GM12878 (cell line): ENCODE data around the gene MPDZ. TPM values are rescaled to one million over a fixed set of nuclear protein-coding genes. Genes with fewer than 3 reads are reported as not detected.

Source experiments
- ATAC-seq: fragments of 200-7000 bp; cut with Tn5 transposase; 3 replicates; pipeline ENCODE4 v1.9.1; 2020; ENCODE audit warnings: mild to moderate bottlenecking, moderate library complexity
- BruUV-seq: library from RNA; stranded (reverse); fragments of 400-500 nt; replicated peaks from 2 replicates; lab custom pipeline; 2021; lab: Mats Ljungman, UMichigan
- CTCF ChIA-PET: fragments of 300-600 bp; sonication (Branson Sonifier 250); formaldehyde crosslinking; extraction: SDS; loops from one replicate; lab custom pipeline; 2021; ENCODE audit warnings: inconsistent platforms; lab: Yijun Ruan, JAX
- POLR2A ChIA-PET: fragments of 350-600 bp; formaldehyde crosslinking; extraction: SDS; loops from one replicate; lab custom pipeline; 2021; ENCODE audit warnings: inconsistent platforms; lab: Charles Lee
- RAD21 ChIA-PET: fragments of 300-600 bp; sonication (Branson Sonifier 250); formaldehyde crosslinking; loops from one replicate; lab custom pipeline; 2023; ENCODE audit warnings: antibody characterized with exemption; ENCODE audit not compliant: unreplicated experiment; lab: Charles Lee
- SMC1A ChIA-PET: fragments of 300-600 bp; sonication (Branson Sonifier 250); formaldehyde crosslinking; loops from one replicate; lab custom pipeline; 2023; ENCODE audit not compliant: unreplicated experiment, uncharacterized antibody; lab: Charles Lee
- DNase-seq: peaks from one replicate; pipeline ENCODE4 v3.0.0-alpha.2; 2011; ENCODE audit warnings: low read depth, low spot score
- FAIRE-seq: peaks from 3 replicates; lab custom pipeline; 2011; peaks lifted over from hg19 to GRCh38; lab: Jason Lieb, UNC
- H2AFZ ChIP-seq: 2 replicates; pipeline ENCODE4 v1.6.0; 2011; ENCODE audit warnings: low read depth, low read length, control low read depth; ENCODE audit not compliant: control insufficient read depth
- H3K27ac ChIP-seq: 2 replicates; pipeline ENCODE4 v1.5.1; 2011; ENCODE audit warnings: control low read depth; ENCODE audit not compliant: control insufficient read depth, insufficient read depth
- H3K27me3 ChIP-seq, 2 experiments: replicated peaks in 1 of 2; 2 replicates each; pipeline versions ENCODE4 v1.6.0 to v1.6.1; 2011; ENCODE audit warnings: low read length in 1 of 2; ENCODE audit not compliant: control insufficient read depth in 2 of 2, insufficient read depth in 2 of 2
- H3K36me3 ChIP-seq, 2 experiments: 2 replicates each; pipeline ENCODE4 v1.5.1; 2011; ENCODE audit warnings: low read length in 1 of 2; ENCODE audit not compliant: control insufficient read depth in 2 of 2, insufficient read depth in 2 of 2
- H3K4me1 ChIP-seq: 2 replicates; pipeline ENCODE4 v1.6.1; 2011; ENCODE audit warnings: mild to moderate bottlenecking, low read length, moderate library complexity, mixed read lengths; ENCODE audit not compliant: control insufficient read depth, insufficient read depth
- H3K4me2 ChIP-seq: 2 replicates; pipeline ENCODE4 v1.6.0; 2011; ENCODE audit warnings: control low read depth; ENCODE audit not compliant: control insufficient read depth, insufficient read depth
- H3K4me3 ChIP-seq: fragments of 200-600 bp; sonication (generic); 2 replicates; pipeline ENCODE4 v1.5.1; 2016
- H3K79me2 ChIP-seq: 2 replicates; pipeline ENCODE4 v1.6.0; 2011; ENCODE audit warnings: low read length; ENCODE audit not compliant: control insufficient read depth, insufficient read depth
- H3K9ac ChIP-seq: 2 replicates; pipeline ENCODE4 v1.8.0; 2011; ENCODE audit warnings: low read length, control low read depth, mixed read lengths; ENCODE audit not compliant: control insufficient read depth, insufficient read depth
- H3K9me3 ChIP-seq: replicated peaks from 3 replicates; pipeline ENCODE4 v1.5.1; 2011; ENCODE audit warnings: mild to moderate bottlenecking, low read length; ENCODE audit not compliant: control insufficient read depth, insufficient read depth
- H4K20me1 ChIP-seq: 2 replicates; pipeline ENCODE4 v1.6.0; 2011; ENCODE audit not compliant: control insufficient read depth, insufficient read depth
- CHD4 ChIP-seq: fragments of 200-600 bp; sonication (generic); IDR thresholded peaks from 2 replicates; pipeline ENCODE4 v1.6.1; 2016; ENCODE audit warnings: mild to moderate bottlenecking
- FOXM1 ChIP-seq: IDR thresholded peaks from 2 replicates; pipeline ENCODE4 v1.6.1; 2012; ENCODE audit warnings: low read depth, mild to moderate bottlenecking, inconsistent platforms, low read length, moderate library complexity
- HCFC1 ChIP-seq: fragments of 150-350 bp; IDR thresholded peaks from 2 replicates; pipeline ENCODE4 v1.6.1; 2014; ENCODE audit warnings: low read length
- IKZF2 ChIP-seq, 2 experiments: fragments of 450-650 bp; IDR thresholded peaks; 2 replicates each; pipeline ENCODE4 v1.6.1; 2017; ENCODE audit warnings: mild to moderate bottlenecking in 2 of 2, moderate library complexity in 2 of 2
- JUND ChIP-seq: IDR thresholded peaks from 2 replicates; pipeline ENCODE4 v1.6.1; 2012; ENCODE audit warnings: low read depth, mild to moderate bottlenecking, low read length, improper control_type of control experiment, moderate library complexity
- NFIC ChIP-seq: IDR thresholded peaks from 2 replicates; pipeline ENCODE4 v1.6.1; 2012; ENCODE audit warnings: low read depth, mild to moderate bottlenecking, inconsistent platforms, low read length, moderate library complexity
- POLR2AphosphoS5 ChIP-seq: IDR thresholded peaks from 2 replicates; pipeline ENCODE4 v1.6.1; 2011; ENCODE audit warnings: mild to moderate bottlenecking, low read length, inconsistent platforms
- RFX5 ChIP-seq: IDR thresholded peaks from 2 replicates; pipeline ENCODE4 v1.6.1; 2011; ENCODE audit warnings: low read depth, low read length, improper control_type of control experiment
- SMARCA5 ChIP-seq: fragments of 450-650 bp; IDR thresholded peaks from 2 replicates; pipeline ENCODE4 v1.6.1; 2017; ENCODE audit warnings: mild to moderate bottlenecking
- SPI1 ChIP-seq: IDR thresholded peaks from 2 replicates; pipeline ENCODE4 v1.6.1; 2011; ENCODE audit warnings: low read depth, mild to moderate bottlenecking, low read length, moderate library complexity, borderline replicate concordance; ENCODE audit not compliant: insufficient read depth
- TARDBP ChIP-seq: IDR thresholded peaks from 2 replicates; pipeline ENCODE4 v1.6.1; 2016; ENCODE audit warnings: borderline replicate concordance
- ZNF217 ChIP-seq: fragments of 450-650 bp; IDR thresholded peaks from 2 replicates; pipeline ENCODE4 v1.6.1; 2017; ENCODE audit warnings: antibody characterized with exemption, mild to moderate bottlenecking
- in situ Hi-C: fragments of 300-500 bp; cut with MboI; formaldehyde crosslinking; loops from 9 replicates; pipeline ENCODE4 v1.14.3; 2018; ENCODE audit warnings: mixed read lengths
- intact Hi-C: fragments of 100-400 bp; cut with micrococcal nuclease; formaldehyde crosslinking; loops from one replicate; pipeline ENCODE4 v1.14.2; 2022; ENCODE audit not compliant: unreplicated experiment
- polyA plus RNA-seq, 11 experiments: library from polyadenylated mRNA; depleted of rRNA in 4 of 11; unstranded in 6 of 11; stranded (reverse) in 5 of 11; fragments of >200 nt; fragmentation: Nextera tagmentation in 4 of 11; fragmentation: Illumina TruSeq in 1 of 11; extraction: Ambion mirVana in 4 of 11; extraction: Trizol in 1 of 11; gene quantifications; 1 replicate in 1 of 11; 2 replicates in 10 of 11; pipeline versions ENCODE4 v1.2.1 to v1.2.3, GENCODE V29; 2011 to 2016; ENCODE audit warnings: inconsistent platforms in 2 of 11, missing spikeins in 2 of 11, low read depth in 1 of 11
- total RNA-seq, 4 experiments: library from RNA; depleted of rRNA in 3 of 4; stranded (reverse); fragments of >200 nt in 3 of 4; fragmentation: Illumina TruSeq in 1 of 4; extraction: Trizol in 1 of 4; gene quantifications; 2 replicates each; pipeline versions ENCODE4 v1.2.1 to v1.2.3, GENCODE V29; 2013 to 2021
- TF ChIP-seq, protein P1 (sequence below): IDR thresholded peaks from 2 replicates; pipeline ENCODE4 v1.6.1; 2011; ENCODE audit warnings: low read depth, mild to moderate bottlenecking, low read length, moderate library complexity, borderline replicate concordance; ENCODE audit errors: extremely low read depth
- TF ChIP-seq, protein P2 (sequence below): fragments of 450-650 bp; IDR thresholded peaks from 2 replicates; pipeline ENCODE4 v1.6.1; 2016; ENCODE audit warnings: mild to moderate bottlenecking
- TF ChIP-seq, protein P3 (sequence below): fragments of 150-350 bp; IDR thresholded peaks from 2 replicates; pipeline ENCODE4 v1.6.1; 2014; ENCODE audit warnings: mild to moderate bottlenecking, low read depth, low read length
- TF ChIP-seq, protein P4 (sequence below): fragments of 450-650 bp; IDR thresholded peaks from 2 replicates; pipeline ENCODE4 v1.6.1; 2016; ENCODE audit warnings: mild to moderate bottlenecking, moderate library complexity, borderline replicate concordance
- TF ChIP-seq, protein P5 (sequence below): fragments of 450-650 bp; IDR thresholded peaks from 2 replicates; pipeline ENCODE4 v1.6.1; 2018; ENCODE audit warnings: mild to moderate bottlenecking, low read depth, moderate library complexity; ENCODE audit not compliant: partially characterized antibody

MPDZ gene
- total and polyA plus RNA-seq, 10 of the 15 experiments (the other 5 are each of a cell fraction or from before 2014, with no cell fraction given) = 0.36 TPM; not detected in 9

DNA sequence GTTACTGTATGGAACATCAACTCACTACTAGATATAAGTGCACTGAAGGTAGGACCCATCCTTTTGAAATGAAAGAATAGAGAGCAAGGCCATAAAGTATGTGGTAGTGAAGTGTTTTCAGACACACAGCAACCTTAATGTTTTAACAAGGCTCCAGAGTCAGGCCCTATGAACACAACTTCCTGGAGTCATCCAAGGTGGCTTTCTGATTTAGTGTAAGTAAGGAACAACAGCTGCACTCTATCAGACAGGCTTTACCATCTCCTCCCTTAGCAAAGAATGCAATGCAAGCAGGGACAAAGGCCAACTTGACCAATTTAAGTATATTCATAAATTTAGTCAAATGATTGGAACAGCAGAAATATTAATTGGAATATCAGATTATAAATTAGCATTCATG lies 90.1 kb downstream of the MPDZ start:
- ChIA-PET RAD21 (no interaction called here), POLR2A (no interaction called here), SMC1A (no interaction called here), CTCF (interaction anchor here (0.8 kb wide), 1 partner anchor 100 kb away, joined by 3 read pairs; no protein-coding TSS in a partner anchor)
- in situ Hi-C loops (no loop called here), intact Hi-C loops (no loop called here)
- no peaks in the 10 kb centered on the region for H3K9me3 ChIP-seq
- no peaks in the 10 kb centered on the region for H4K20me1 ChIP-seq
- no peaks in the 10 kb centered on the region for H3K79me2 ChIP-seq
- no peak for DNase-seq
- H3K9ac ChIP-seq = no peak overlapping the region
- H3K4me2 ChIP-seq = no peak overlapping the region
- H3K27me3 ChIP-seq = no peaks in the 10 kb centered on the region
- H3K27ac ChIP-seq = no peak overlapping the region
- H3K4me3 ChIP-seq = no peak overlapping the region
- FAIRE-seq = no peak
- no peak for ATAC-seq
- H2AFZ ChIP-seq = no peak overlapping the region
- H3K36me3 ChIP-seq = no peaks in the 10 kb centered on the region
- BruUV-seq = no TSS peak
- no peaks in the 10 kb centered on the region for H3K4me1 ChIP-seq
- TF ChIP-seq IKZF2 (IDR thresholded peaks at IDR 0.05) (no peak), SMARCA5 (no peak), ZNF217 (no peak), CHD4 (no peak), JUND (no peak), FOXM1 (no peak), HCFC1 (no peak), RFX5 (no peak), SPI1 (no peak), NFIC (no peak), POLR2AphosphoS5 (no peak), TARDBP (no peak)
- TF ChIP-seq, protein P1, sequence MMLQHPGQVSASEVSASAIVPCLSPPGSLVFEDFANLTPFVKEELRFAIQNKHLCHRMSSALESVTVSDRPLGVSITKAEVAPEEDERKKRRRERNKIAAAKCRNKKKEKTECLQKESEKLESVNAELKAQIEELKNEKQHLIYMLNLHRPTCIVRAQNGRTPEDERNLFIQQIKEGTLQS = no peak
- TF ChIP-seq, protein P2, sequence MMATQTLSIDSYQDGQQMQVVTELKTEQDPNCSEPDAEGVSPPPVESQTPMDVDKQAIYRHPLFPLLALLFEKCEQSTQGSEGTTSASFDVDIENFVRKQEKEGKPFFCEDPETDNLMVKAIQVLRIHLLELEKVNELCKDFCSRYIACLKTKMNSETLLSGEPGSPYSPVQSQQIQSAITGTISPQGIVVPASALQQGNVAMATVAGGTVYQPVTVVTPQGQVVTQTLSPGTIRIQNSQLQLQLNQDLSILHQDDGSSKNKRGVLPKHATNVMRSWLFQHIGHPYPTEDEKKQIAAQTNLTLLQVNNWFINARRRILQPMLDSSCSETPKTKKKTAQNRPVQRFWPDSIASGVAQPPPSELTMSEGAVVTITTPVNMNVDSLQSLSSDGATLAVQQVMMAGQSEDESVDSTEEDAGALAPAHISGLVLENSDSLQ = no peak
- TF ChIP-seq, protein P3, sequence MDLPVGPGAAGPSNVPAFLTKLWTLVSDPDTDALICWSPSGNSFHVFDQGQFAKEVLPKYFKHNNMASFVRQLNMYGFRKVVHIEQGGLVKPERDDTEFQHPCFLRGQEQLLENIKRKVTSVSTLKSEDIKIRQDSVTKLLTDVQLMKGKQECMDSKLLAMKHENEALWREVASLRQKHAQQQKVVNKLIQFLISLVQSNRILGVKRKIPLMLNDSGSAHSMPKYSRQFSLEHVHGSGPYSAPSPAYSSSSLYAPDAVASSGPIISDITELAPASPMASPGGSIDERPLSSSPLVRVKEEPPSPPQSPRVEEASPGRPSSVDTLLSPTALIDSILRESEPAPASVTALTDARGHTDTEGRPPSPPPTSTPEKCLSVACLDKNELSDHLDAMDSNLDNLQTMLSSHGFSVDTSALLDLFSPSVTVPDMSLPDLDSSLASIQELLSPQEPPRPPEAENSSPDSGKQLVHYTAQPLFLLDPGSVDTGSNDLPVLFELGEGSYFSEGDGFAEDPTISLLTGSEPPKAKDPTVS = no peak
- TF ChIP-seq, protein P4, sequence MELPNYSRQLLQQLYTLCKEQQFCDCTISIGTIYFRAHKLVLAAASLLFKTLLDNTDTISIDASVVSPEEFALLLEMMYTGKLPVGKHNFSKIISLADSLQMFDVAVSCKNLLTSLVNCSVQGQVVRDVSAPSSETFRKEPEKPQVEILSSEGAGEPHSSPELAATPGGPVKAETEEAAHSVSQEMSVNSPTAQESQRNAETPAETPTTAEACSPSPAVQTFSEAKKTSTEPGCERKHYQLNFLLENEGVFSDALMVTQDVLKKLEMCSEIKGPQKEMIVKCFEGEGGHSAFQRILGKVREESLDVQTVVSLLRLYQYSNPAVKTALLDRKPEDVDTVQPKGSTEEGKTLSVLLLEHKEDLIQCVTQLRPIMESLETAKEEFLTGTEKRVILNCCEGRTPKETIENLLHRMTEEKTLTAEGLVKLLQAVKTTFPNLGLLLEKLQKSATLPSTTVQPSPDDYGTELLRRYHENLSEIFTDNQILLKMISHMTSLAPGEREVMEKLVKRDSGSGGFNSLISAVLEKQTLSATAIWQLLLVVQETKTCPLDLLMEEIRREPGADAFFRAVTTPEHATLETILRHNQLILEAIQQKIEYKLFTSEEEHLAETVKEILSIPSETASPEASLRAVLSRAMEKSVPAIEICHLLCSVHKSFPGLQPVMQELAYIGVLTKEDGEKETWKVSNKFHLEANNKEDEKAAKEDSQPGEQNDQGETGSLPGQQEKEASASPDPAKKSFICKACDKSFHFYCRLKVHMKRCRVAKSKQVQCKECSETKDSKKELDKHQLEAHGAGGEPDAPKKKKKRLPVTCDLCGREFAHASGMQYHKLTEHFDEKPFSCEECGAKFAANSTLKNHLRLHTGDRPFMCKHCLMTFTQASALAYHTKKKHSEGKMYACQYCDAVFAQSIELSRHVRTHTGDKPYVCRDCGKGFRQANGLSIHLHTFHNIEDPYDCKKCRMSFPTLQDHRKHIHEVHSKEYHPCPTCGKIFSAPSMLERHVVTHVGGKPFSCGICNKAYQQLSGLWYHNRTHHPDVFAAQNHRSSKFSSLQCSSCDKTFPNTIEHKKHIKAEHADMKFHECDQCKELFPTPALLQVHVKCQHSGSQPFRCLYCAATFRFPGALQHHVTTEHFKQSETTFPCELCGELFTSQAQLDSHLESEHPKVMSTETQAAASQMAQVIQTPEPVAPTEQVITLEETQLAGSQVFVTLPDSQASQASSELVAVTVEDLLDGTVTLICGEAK = no peak
- TF ChIP-seq, protein P5, sequence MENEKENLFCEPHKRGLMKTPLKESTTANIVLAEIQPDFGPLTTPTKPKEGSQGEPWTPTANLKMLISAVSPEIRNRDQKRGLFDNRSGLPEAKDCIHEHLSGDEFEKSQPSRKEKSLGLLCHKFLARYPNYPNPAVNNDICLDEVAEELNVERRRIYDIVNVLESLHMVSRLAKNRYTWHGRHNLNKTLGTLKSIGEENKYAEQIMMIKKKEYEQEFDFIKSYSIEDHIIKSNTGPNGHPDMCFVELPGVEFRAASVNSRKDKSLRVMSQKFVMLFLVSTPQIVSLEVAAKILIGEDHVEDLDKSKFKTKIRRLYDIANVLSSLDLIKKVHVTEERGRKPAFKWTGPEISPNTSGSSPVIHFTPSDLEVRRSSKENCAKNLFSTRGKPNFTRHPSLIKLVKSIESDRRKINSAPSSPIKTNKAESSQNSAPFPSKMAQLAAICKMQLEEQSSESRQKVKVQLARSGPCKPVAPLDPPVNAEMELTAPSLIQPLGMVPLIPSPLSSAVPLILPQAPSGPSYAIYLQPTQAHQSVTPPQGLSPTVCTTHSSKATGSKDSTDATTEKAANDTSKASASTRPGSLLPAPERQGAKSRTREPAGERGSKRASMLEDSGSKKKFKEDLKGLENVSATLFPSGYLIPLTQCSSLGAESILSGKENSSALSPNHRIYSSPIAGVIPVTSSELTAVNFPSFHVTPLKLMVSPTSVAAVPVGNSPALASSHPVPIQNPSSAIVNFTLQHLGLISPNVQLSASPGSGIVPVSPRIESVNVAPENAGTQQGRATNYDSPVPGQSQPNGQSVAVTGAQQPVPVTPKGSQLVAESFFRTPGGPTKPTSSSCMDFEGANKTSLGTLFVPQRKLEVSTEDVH = no peak
